Esophagus muscularis mucosa (tissue), 3 donors: ENCODE results near the gene ARPC1A.
A peak's percentile ranks its signal among the peaks of the same experiment; 100 is the strongest.

Experiments
- POLR2A ChIP-seq: fragments of 450-650 bp; IDR thresholded peaks from one replicate; pipeline ENCODE4 v1.6.1; 2017; ENCODE audit warnings: antibody characterized with exemption, moderate library complexity, mild to moderate bottlenecking, low read depth
- POLR2AphosphoS5 ChIP-seq, 2 donors: sonication (generic); formaldehyde crosslinking; IDR thresholded peaks; one replicate each; pipeline ENCODE4 v1.6.1; 2017; ENCODE audit warnings: antibody characterized with exemption in 2 of 2
- TF ChIP-seq, protein P1 (sequence below), 3 experiments: fragments of 200-600 bp in 2 of 3; fragments of 450-650 bp in 1 of 3; sonication (generic) in 2 of 3; IDR thresholded peaks; one replicate each; pipeline ENCODE4 v1.5.1; 2017 to 2019; ENCODE audit warnings: antibody characterized with exemption in 3 of 3, mild to moderate bottlenecking in 2 of 3, moderate library complexity in 1 of 3

DNA sequence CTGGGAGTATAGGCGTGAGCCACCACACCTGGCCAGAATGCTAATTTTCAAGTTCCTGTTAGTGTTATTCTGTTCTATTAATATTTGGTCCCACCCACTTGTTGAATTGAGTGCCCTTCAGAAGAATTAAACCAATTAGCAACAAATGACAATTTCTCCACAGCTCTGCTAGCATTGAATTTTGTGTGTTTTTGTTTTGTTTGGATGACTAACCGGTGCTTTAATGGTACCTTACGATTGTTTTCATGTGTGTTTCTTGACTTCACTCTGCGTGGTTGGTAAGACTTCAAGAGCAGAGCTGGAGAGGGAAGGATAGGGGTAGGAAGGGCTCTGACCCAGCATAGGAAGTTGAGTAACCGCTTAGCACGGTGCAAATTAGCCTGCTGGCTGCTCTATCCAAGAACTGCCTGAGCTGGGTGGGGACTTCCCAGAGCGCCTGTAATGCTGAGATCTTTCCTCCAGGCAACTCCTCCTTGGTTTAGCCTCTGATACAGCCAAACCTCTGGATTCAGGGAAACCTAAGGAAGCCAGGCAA is 53.4 kb downstream of the ARPC1A start:
- TF ChIP-seq, protein P1, sequence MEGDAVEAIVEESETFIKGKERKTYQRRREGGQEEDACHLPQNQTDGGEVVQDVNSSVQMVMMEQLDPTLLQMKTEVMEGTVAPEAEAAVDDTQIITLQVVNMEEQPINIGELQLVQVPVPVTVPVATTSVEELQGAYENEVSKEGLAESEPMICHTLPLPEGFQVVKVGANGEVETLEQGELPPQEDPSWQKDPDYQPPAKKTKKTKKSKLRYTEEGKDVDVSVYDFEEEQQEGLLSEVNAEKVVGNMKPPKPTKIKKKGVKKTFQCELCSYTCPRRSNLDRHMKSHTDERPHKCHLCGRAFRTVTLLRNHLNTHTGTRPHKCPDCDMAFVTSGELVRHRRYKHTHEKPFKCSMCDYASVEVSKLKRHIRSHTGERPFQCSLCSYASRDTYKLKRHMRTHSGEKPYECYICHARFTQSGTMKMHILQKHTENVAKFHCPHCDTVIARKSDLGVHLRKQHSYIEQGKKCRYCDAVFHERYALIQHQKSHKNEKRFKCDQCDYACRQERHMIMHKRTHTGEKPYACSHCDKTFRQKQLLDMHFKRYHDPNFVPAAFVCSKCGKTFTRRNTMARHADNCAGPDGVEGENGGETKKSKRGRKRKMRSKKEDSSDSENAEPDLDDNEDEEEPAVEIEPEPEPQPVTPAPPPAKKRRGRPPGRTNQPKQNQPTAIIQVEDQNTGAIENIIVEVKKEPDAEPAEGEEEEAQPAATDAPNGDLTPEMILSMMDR (IDR thresholded peaks at IDR 0.05): peak in 1 of 3 experiments; percentile 23
- TF ChIP-seq POLR2AphosphoS5 (IDR thresholded peaks at IDR 0.05) (peak; percentile 58 to 72), POLR2A (no peak)
